Panc1 (cell line): ENCODE data around the gene C1QL1.

Experiments
- POLR2AphosphoS5 ChIP-seq: IDR thresholded peaks from 2 replicates; pipeline ENCODE4 v1.6.1; 2012; ENCODE audit warnings: mild to moderate bottlenecking, low read depth, low read length, moderate library complexity
- SIN3A ChIP-seq: IDR thresholded peaks from 2 replicates; pipeline ENCODE4 v1.6.1; 2012; ENCODE audit warnings: low read depth, mild to moderate bottlenecking, low read length, moderate library complexity, borderline replicate concordance; ENCODE audit not compliant: insufficient read depth
- TCF7L2 ChIP-seq: IDR thresholded peaks from 2 replicates; pipeline ENCODE4 v1.6.1; 2011; ENCODE audit warnings: mild to moderate bottlenecking, low read depth, low read length, inconsistent platforms
- TF ChIP-seq, protein P1 (sequence below): fragments of 450-650 bp; IDR thresholded peaks from 2 replicates; pipeline ENCODE4 v1.5.1; 2017; ENCODE audit warnings: mild to moderate bottlenecking
- TF ChIP-seq, protein P2 (sequence below), 2 experiments: IDR thresholded peaks; 2 replicates each; pipeline ENCODE4 v1.6.1; 2011 to 2012; ENCODE audit warnings: low read depth in 2 of 2, control low read depth in 1 of 2, low read length in 1 of 2, mild to moderate bottlenecking in 1 of 2, moderate library complexity in 1 of 2; ENCODE audit not compliant: insufficient read depth in 1 of 2

DNA sequence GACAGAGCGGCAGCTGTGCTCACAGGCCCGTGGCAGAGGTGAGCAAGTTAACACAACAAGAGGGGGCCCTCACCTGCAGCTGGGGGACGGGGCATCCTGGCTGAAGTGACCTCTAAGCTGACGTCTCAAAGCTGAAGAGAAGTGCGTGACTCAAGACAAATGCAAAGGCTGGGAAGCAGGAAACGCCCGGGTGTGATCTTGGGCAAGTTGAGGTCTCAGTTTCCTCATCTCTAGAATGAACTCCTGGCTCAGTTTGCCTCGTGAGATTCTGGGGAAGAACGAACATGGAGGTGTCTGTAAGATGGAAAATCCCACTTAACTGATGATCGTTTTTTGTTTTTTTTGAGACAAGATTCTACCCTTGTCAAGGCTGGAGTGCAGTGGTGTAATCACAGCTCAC lies 40.1 kb upstream of the C1QL1 start:
- TF ChIP-seq, protein P1, sequence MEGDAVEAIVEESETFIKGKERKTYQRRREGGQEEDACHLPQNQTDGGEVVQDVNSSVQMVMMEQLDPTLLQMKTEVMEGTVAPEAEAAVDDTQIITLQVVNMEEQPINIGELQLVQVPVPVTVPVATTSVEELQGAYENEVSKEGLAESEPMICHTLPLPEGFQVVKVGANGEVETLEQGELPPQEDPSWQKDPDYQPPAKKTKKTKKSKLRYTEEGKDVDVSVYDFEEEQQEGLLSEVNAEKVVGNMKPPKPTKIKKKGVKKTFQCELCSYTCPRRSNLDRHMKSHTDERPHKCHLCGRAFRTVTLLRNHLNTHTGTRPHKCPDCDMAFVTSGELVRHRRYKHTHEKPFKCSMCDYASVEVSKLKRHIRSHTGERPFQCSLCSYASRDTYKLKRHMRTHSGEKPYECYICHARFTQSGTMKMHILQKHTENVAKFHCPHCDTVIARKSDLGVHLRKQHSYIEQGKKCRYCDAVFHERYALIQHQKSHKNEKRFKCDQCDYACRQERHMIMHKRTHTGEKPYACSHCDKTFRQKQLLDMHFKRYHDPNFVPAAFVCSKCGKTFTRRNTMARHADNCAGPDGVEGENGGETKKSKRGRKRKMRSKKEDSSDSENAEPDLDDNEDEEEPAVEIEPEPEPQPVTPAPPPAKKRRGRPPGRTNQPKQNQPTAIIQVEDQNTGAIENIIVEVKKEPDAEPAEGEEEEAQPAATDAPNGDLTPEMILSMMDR: no peak
- TF ChIP-seq, protein P2, sequence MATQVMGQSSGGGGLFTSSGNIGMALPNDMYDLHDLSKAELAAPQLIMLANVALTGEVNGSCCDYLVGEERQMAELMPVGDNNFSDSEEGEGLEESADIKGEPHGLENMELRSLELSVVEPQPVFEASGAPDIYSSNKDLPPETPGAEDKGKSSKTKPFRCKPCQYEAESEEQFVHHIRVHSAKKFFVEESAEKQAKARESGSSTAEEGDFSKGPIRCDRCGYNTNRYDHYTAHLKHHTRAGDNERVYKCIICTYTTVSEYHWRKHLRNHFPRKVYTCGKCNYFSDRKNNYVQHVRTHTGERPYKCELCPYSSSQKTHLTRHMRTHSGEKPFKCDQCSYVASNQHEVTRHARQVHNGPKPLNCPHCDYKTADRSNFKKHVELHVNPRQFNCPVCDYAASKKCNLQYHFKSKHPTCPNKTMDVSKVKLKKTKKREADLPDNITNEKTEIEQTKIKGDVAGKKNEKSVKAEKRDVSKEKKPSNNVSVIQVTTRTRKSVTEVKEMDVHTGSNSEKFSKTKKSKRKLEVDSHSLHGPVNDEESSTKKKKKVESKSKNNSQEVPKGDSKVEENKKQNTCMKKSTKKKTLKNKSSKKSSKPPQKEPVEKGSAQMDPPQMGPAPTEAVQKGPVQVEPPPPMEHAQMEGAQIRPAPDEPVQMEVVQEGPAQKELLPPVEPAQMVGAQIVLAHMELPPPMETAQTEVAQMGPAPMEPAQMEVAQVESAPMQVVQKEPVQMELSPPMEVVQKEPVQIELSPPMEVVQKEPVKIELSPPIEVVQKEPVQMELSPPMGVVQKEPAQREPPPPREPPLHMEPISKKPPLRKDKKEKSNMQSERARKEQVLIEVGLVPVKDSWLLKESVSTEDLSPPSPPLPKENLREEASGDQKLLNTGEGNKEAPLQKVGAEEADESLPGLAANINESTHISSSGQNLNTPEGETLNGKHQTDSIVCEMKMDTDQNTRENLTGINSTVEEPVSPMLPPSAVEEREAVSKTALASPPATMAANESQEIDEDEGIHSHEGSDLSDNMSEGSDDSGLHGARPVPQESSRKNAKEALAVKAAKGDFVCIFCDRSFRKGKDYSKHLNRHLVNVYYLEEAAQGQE (IDR thresholded peaks at IDR 0.05; ENCODE audit: insufficient read depth in 1 of 2, low read depth in 2 of 2, low read length in 1 of 2): no peak
- TF ChIP-seq POLR2AphosphoS5: no peak
- no peak for TF ChIP-seq SIN3A
- no peak for TF ChIP-seq TCF7L2
